T follicular helper cell (primary cell): ENCODE results near the gene SSTR3.
"Not testable (repeated sequence)": the region's sequence is repeated elsewhere in the genome, so short reads cannot be mapped to it uniquely, and the experiment has no call there.

Experiments
- DNase-seq: peaks from one replicate; pipeline ENCODE4 v3.0.0-alpha.2; 2020; ENCODE audit warnings: low read depth

Gene SSTR3

GRCh38 chr22:37242395-37242918 lies 30.2 kb upstream of the SSTR3 start:
- DNase-seq: peak; percentile 80

- no peak for DNase-seq
These were observed 29.3 kb upstream of the SSTR3 start for GRCh38 chr22:37241351-37242142.

GRCh38 chr22:37240941-37241320 lies 28.7 kb upstream of the SSTR3 start:
- no peak for DNase-seq

- no peak for DNase-seq
These were observed 28.1 kb upstream of the SSTR3 start for GRCh38 chr22:37240240-37240940.

- no peak for DNase-seq
These were observed 27.3 kb upstream of the SSTR3 start for GRCh38 chr22:37239336-37240239.

GRCh38 chr22:37237371-37238268 lies 25.3 kb upstream of the SSTR3 start:
- no peak for DNase-seq

GRCh38 chr22:37235897-37236607 lies 23.8 kb upstream of the SSTR3 start:
- no peak for DNase-seq

GRCh38 chr22:37234736-37235711 lies 22.7 kb upstream of the SSTR3 start:
- DNase-seq: no peak

GRCh38 chr22:37233751-37234631 lies 21.7 kb upstream of the SSTR3 start:
- DNase-seq: no peak

- DNase-seq: not testable (repeated sequence)
These were observed 21.1 kb upstream of the SSTR3 start for GRCh38 chr22:37233371-37233750.

GRCh38 chr22:37232140-37232998 lies 20.1 kb upstream of the SSTR3 start:
- no peak for DNase-seq

- peak; percentile 43 for DNase-seq
These were observed 19.3 kb upstream of the SSTR3 start for GRCh38 chr22:37231406-37232139.

- peak; percentile 48 for DNase-seq
These were observed 18.6 kb upstream of the SSTR3 start for GRCh38 chr22:37230673-37231405.

GRCh38 chr22:37229805-37230672 lies 17.8 kb upstream of the SSTR3 start:
- peak; percentile 88 for DNase-seq
